Tibial nerve (tissue), 4 donors: ENCODE measurements around the gene SPART. TPM values are rescaled to one million over a fixed set of nuclear protein-coding genes. Genes with fewer than 3 reads are reported as not detected.
A peak's percentile ranks its signal among the peaks of the same experiment; 100 is the strongest.
"Not testable (repeated sequence)": the region's sequence is repeated elsewhere in the genome, so short reads cannot be mapped to it uniquely, and the experiment has no call there.

Experiments used
- DNase-seq, 2 donors: peaks; one replicate each; pipeline ENCODE4 v3.0.0-alpha.2; 2019; ENCODE audit warnings: low spot score in 2 of 2
- H3K27ac ChIP-seq, 4 donors: fragments of 200-600 bp; sonication (generic) in 3 of 4; one replicate each; pipeline ENCODE4 v1.5.1; 2017 to 2019; ENCODE audit warnings: mild to moderate bottlenecking in 1 of 4
- H3K27me3 ChIP-seq, 2 donors: fragments of 200-600 bp; sonication (generic) in 1 of 2; one replicate each; pipeline versions ENCODE4 v1.5.1 to v1.6.0; 2017 to 2019
- H3K36me3 ChIP-seq, 3 donors: fragments of 200-600 bp; sonication (generic); one replicate each; pipeline ENCODE4 v1.5.1; 2018 to 2019
- H3K4me1 ChIP-seq, 4 donors: fragments of 200-600 bp; sonication (generic) in 3 of 4; one replicate each; pipeline ENCODE4 v1.5.1; 2017 to 2019
- H3K4me3 ChIP-seq, 4 donors: fragments of 200-600 bp; sonication (generic) in 3 of 4; one replicate each; pipeline ENCODE4 v1.5.1; 2017 to 2019; ENCODE audit warnings: mild to moderate bottlenecking in 1 of 4, moderate library complexity in 1 of 4
- H3K9me3 ChIP-seq, 4 donors: fragments of 200-600 bp; sonication (generic) in 3 of 4; one replicate each; pipeline ENCODE4 v1.5.1; 2017 to 2019
- CTCF ChIP-seq, 5 experiments: fragments of 200-600 bp in 3 of 5; fragments of 450-650 bp in 2 of 5; sonication (generic) in 3 of 5; IDR thresholded peaks; one replicate each; pipeline ENCODE4 v1.5.1; 2016 to 2019; ENCODE audit warnings: antibody characterized with exemption in 5 of 5, mild to moderate bottlenecking in 3 of 5, moderate library complexity in 2 of 5
- EP300 ChIP-seq, 2 donors: sonication (generic); formaldehyde crosslinking; IDR thresholded peaks; one replicate each; pipeline ENCODE4 v1.6.1; 2017; ENCODE audit warnings: antibody characterized with exemption in 2 of 2, mild to moderate bottlenecking in 1 of 2
- POLR2A ChIP-seq, 2 donors: fragments of 450-650 bp; IDR thresholded peaks; one replicate each; pipeline ENCODE4 v1.6.1; 2017; ENCODE audit warnings: antibody characterized with exemption in 2 of 2, mild to moderate bottlenecking in 2 of 2, moderate library complexity in 2 of 2
- WGBS, 2 donors: methylation state at CpG; one replicate each; pipeline ENCODE4 v1.1.5; 2018; 5-methylcytosine and 5-hydroxymethylcytosine counted together
- total RNA-seq, 4 donors: library from RNA; depleted of rRNA; stranded (reverse); fragments of >200 nt; gene quantifications; one replicate each; pipeline ENCODE4 v1.1.0, GENCODE V29; 2016

The SPART gene
- total RNA-seq, 4 donors from 2014 or later = 50.7 to 77.4 (median 62.4) TPM

GRCh38 chr13:36323951-36324566 is 22.1 kb downstream of the SPART start:
- Histone ChIP-seq H3K9me3 (no peaks in the 10 kb centered on the region), H3K27me3 (no peaks in the 10 kb centered on the region), H3K36me3 (peaks cover 0 to 74% (median 3%) of the 10 kb centered on the region in 3 donors), H3K4me1 (peaks cover 0 to 8% (median 0%) of the 10 kb centered on the region in 4 donors), H3K4me3 (no peak overlapping the region), H3K27ac (no peak overlapping the region)
- WGBS, 2 donors = 94 to 97% methylated on average over 1 of the region's 1 CpG
- DNase-seq = no peak
- no peak for TF ChIP-seq POLR2A (IDR thresholded peaks at IDR 0.05)
- no peak for TF ChIP-seq EP300 (IDR thresholded peaks at IDR 0.05)
- TF ChIP-seq CTCF (IDR thresholded peaks at IDR 0.05) = no peak

- Histone ChIP-seq H3K4me3 (no peak overlapping the region), H3K4me1 (peaks cover 0 to 3% (median 0%) of the 10 kb centered on the region in 4 donors), H3K27ac (no peak overlapping the region), H3K27me3 (no peaks in the 10 kb centered on the region), H3K36me3 (peaks cover 0 to 68% (median 3%) of the 10 kb centered on the region in 3 donors), H3K9me3 (no peaks in the 10 kb centered on the region)
- WGBS, 2 donors = 91 to 94% methylated on average over 3 of the region's 3 CpGs
- TF ChIP-seq EP300 (IDR thresholded peaks at IDR 0.05) (no peak), POLR2A (IDR thresholded peaks at IDR 0.05) (no peak), CTCF (IDR thresholded peaks at IDR 0.05) (no peak)
- DNase-seq = no peak
Observed at GRCh38 chr13:36323408-36323807, 22.8 kb downstream of the SPART start.

GRCh38 chr13:36319793-36320192 is 26.4 kb downstream of the SPART start:
- DNase-seq, H3K4me3 ChIP-seq, H3K4me1 ChIP-seq, H3K9me3 ChIP-seq, H3K27me3 ChIP-seq: not testable (repeated sequence)
- 76% methylated on average over 6 of the region's 6 CpGs for WGBS, 2 donors
- Histone ChIP-seq H3K36me3 (peaks cover 0 to 47% (median 3%) of the 10 kb centered on the region in 3 donors), H3K27ac (peak overlapping the region in 1 of 4 donors; percentile 7)

- Histone ChIP-seq H3K36me3 (peaks cover 0 to 72% (median 6%) of the 10 kb centered on the region in 3 donors), H3K9me3 (no peaks in the 10 kb centered on the region), H3K27ac (no peak overlapping the region), H3K4me1 (no peaks in the 10 kb centered on the region), H3K4me3 (no peak overlapping the region), H3K27me3 (no peaks in the 10 kb centered on the region)
- 75 to 79% methylated on average over 3 of the region's 3 CpGs for WGBS, 2 donors
- no peak for DNase-seq
- TF ChIP-seq EP300 (IDR thresholded peaks at IDR 0.05) (no peak), POLR2A (IDR thresholded peaks at IDR 0.05) (no peak), CTCF (IDR thresholded peaks at IDR 0.05) (no peak)
Observed at GRCh38 chr13:36313047-36313969, 32.9 kb downstream of the SPART start.

- Histone ChIP-seq H3K4me1 (no peaks in the 10 kb centered on the region), H3K4me3 (no peak overlapping the region), H3K9me3 (no peaks in the 10 kb centered on the region), H3K27me3 (no peaks in the 10 kb centered on the region), H3K27ac (no peak overlapping the region), H3K36me3 (peaks cover 0 to 79% (median 6%) of the 10 kb centered on the region in 3 donors)
- 91 to 93% methylated on average over 7 of the region's 7 CpGs for WGBS, 2 donors
- no peak for DNase-seq
- TF ChIP-seq EP300 (IDR thresholded peaks at IDR 0.05) (no peak), CTCF (IDR thresholded peaks at IDR 0.05) (no peak), POLR2A (IDR thresholded peaks at IDR 0.05) (no peak)
Observed at GRCh38 chr13:36310417-36311108, 35.6 kb downstream of the SPART start.
